HG02852 (cell line): ENCODE measurements around the gene TSPYL2.
A peak's percentile ranks its signal among the peaks of the same experiment; 100 is the strongest.

Experiments used
- ATAC-seq: cut with Tn5 transposase; IDR thresholded peaks from one replicate; pipeline ENCODE4 v1.9.1; 2021; ENCODE audit warnings: mild to moderate bottlenecking, moderate library complexity; ENCODE audit not compliant: unreplicated experiment

The TSPYL2 gene

GRCh38 chrX:53081925-53082772 lies at the start of gene TSPYL2:
TSS of gene TSPYL2 (plus strand) at chrX:53082367. CDS start at chrX:53082499, 132 bp downstream.
- peak; percentile 92 for ATAC-seq

- ATAC-seq = no peak
Observed at GRCh38 chrX:53036149-53036548, 46.0 kb upstream of the TSPYL2 start.

GRCh38 chrX:53039236-53039635 lies 42.9 kb upstream of the TSPYL2 start:
- ATAC-seq = no peak

GRCh38 chrX:53044995-53045394 lies 37.2 kb upstream of the TSPYL2 start:
- ATAC-seq = no peak

GRCh38 chrX:53047228-53047627 lies 34.9 kb upstream of the TSPYL2 start:
- ATAC-seq = no peak

GRCh38 chrX:53048169-53049126 lies 33.7 kb upstream of the TSPYL2 start, which contains the start of gene GPR173:
TSS of gene GPR173 (plus strand) at chrX:53048789. CDS start at chrX:53076622, 27,833 bp downstream.
- no peak for ATAC-seq

- ATAC-seq = no peak
Observed at GRCh38 chrX:53049127-53049517, 33.0 kb upstream of the TSPYL2 start.

GRCh38 chrX:53050841-53051240 lies 31.3 kb upstream of the TSPYL2 start:
- ATAC-seq = no peak

- no peak for ATAC-seq
Observed at GRCh38 chrX:53055244-53055849, 26.8 kb upstream of the TSPYL2 start.

- no peak for ATAC-seq
Observed at GRCh38 chrX:53056292-53056691, 25.9 kb upstream of the TSPYL2 start.

- ATAC-seq = no peak
Observed at GRCh38 chrX:53065104-53065503, 17.1 kb upstream of the TSPYL2 start.

GRCh38 chrX:53071064-53071463 lies 11.1 kb upstream of the TSPYL2 start:
- ATAC-seq = no peak

- peak; percentile 75 for ATAC-seq
Observed at GRCh38 chrX:53071604-53072417, 10.4 kb upstream of the TSPYL2 start.

GRCh38 chrX:53072418-53073114 lies 9.6 kb upstream of the TSPYL2 start:
- ATAC-seq = no peak

GRCh38 chrX:53073115-53073586 lies 9.0 kb upstream of the TSPYL2 start:
- ATAC-seq = no peak

GRCh38 chrX:53075011-53075410 lies 7.2 kb upstream of the TSPYL2 start:
- no peak for ATAC-seq

- ATAC-seq = no peak
Observed at GRCh38 chrX:53076671-53077070, 5.5 kb upstream of the TSPYL2 start.

GRCh38 chrX:53077207-53078197 lies 4.7 kb upstream of the TSPYL2 start:
- ATAC-seq = no peak
